NB4 (cell line): ENCODE results near the gene CTIF.

Experiments
- POLR2A ChIP-seq: IDR thresholded peaks from 2 replicates; pipeline ENCODE4 v1.6.1; 2011; ENCODE audit warnings: mild to moderate bottlenecking; ENCODE audit not compliant: insufficient read length; ENCODE audit errors: extremely low read depth
- TF ChIP-seq, protein P1 (sequence below): IDR thresholded peaks from one replicate; pipeline ENCODE4 v1.5.1; 2012; ENCODE audit warnings: low read depth, low read length

GRCh38 chr18:48834413-48835031, 295.7 kb downstream of the CTIF start:
- TF ChIP-seq, protein P1, sequence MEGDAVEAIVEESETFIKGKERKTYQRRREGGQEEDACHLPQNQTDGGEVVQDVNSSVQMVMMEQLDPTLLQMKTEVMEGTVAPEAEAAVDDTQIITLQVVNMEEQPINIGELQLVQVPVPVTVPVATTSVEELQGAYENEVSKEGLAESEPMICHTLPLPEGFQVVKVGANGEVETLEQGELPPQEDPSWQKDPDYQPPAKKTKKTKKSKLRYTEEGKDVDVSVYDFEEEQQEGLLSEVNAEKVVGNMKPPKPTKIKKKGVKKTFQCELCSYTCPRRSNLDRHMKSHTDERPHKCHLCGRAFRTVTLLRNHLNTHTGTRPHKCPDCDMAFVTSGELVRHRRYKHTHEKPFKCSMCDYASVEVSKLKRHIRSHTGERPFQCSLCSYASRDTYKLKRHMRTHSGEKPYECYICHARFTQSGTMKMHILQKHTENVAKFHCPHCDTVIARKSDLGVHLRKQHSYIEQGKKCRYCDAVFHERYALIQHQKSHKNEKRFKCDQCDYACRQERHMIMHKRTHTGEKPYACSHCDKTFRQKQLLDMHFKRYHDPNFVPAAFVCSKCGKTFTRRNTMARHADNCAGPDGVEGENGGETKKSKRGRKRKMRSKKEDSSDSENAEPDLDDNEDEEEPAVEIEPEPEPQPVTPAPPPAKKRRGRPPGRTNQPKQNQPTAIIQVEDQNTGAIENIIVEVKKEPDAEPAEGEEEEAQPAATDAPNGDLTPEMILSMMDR, result no peak
- no peak for TF ChIP-seq POLR2A
